LNCAP (cell line): ENCODE data around the gene SH2D3C.

Source experiments
- TF ChIP-seq, protein P1 (sequence below): fragments of 450-650 bp; IDR thresholded peaks from 2 replicates; pipeline ENCODE4 v1.5.1; 2017; ENCODE audit warnings: mild to moderate bottlenecking

SH2D3C gene

DNA sequence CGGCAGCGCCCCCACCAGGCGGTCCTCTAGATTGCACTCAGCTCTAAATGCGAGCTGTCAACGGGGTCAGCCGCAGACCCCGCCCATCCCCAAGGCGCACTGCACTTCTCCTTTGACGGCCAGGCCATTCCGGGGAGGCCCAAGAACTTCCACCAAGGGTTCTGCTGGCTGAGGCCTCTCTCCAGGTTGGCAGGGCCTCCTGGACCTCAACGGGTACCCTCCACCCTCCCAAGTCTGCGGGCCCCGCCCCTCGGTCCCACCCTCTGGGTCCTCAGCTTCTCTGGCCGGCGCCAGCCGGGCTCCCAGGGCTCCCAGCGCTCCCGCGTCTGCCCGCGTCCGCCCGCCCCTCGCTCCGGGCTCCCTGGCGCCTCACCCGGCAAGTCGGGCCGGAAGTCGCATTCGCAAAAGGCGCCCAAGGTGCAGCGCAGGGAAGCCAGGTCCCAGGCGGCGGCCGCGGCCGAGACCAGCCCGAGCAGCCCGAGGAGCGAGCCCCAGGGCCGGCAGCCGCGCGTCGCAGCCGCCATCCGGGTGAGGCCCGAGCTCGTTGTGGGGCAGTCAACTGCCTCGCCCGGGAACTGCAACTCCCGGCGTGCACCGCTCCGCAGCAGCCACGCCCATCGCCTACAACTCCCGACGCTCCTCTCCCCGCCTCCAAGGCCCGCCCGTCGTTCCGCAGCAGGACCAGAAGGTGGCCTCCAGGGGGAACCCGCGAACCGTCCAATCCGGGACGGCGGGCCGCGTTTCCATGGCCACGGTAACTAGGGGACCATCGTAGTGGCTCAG lies 43.5 kb downstream of the SH2D3C start, which contains the start of gene TOR2A:
Gene TOR2A (minus strand): TSS at position 548 of the 783 bp plus-strand sequence. CDS start 24 bp downstream, at position 524.
- TF ChIP-seq, protein P1, sequence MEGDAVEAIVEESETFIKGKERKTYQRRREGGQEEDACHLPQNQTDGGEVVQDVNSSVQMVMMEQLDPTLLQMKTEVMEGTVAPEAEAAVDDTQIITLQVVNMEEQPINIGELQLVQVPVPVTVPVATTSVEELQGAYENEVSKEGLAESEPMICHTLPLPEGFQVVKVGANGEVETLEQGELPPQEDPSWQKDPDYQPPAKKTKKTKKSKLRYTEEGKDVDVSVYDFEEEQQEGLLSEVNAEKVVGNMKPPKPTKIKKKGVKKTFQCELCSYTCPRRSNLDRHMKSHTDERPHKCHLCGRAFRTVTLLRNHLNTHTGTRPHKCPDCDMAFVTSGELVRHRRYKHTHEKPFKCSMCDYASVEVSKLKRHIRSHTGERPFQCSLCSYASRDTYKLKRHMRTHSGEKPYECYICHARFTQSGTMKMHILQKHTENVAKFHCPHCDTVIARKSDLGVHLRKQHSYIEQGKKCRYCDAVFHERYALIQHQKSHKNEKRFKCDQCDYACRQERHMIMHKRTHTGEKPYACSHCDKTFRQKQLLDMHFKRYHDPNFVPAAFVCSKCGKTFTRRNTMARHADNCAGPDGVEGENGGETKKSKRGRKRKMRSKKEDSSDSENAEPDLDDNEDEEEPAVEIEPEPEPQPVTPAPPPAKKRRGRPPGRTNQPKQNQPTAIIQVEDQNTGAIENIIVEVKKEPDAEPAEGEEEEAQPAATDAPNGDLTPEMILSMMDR: peak; percentile 77

DNA sequence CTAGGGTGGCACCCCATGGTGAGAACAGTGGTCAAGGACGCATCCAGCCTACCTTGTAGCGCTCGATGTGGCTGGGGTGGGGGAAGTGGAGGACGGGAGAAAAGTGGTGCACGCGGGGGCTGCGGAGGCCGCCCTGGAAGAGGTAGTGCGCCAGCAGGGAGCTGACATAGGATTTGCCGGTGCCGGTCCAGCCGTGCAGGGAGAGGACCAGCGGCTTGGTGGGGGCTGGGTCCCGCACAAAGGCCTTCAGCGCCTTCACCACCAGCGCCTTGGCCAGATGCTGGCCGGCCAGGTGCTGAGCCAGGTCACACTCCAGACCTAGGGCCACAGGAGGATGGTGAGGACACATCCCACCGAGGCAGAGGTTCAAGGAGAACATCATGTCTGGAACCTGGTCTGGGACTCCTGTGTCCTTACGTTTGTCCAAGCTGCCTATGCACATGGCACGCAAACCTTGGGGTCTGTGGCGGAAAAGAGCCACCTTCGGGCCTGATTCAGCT lies 44.2 kb downstream of the SH2D3C start:
- TF ChIP-seq, protein P1: peak; percentile 91

- TF ChIP-seq, protein P1: no peak
Observed at GRCh38 chr9:127733614-127734013, 44.9 kb downstream of the SH2D3C start.

DNA sequence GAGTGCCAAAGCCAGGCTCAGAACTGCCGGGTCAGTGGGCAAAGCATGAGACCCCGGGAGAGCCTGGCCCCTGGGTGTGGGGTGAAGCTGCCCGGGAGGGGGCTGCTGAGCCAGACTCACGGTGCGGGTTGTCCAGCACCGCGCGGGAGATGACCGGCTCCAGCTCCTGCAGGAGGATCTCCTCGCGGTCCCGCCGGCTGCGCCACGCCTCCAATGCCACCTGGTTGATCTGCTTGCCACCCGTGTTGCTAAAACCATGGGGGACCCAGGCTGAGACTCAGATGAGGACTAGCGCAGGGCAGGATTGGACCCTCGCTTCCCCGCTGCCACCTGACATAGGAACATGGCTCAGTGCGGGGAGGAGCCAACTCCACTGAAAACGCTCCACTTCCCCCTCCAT lies 46.0 kb downstream of the SH2D3C start:
- TF ChIP-seq, protein P1: no peak

- TF ChIP-seq, protein P1: no peak
Observed at GRCh38 chr9:127731938-127732337, 46.5 kb downstream of the SH2D3C start.

DNA sequence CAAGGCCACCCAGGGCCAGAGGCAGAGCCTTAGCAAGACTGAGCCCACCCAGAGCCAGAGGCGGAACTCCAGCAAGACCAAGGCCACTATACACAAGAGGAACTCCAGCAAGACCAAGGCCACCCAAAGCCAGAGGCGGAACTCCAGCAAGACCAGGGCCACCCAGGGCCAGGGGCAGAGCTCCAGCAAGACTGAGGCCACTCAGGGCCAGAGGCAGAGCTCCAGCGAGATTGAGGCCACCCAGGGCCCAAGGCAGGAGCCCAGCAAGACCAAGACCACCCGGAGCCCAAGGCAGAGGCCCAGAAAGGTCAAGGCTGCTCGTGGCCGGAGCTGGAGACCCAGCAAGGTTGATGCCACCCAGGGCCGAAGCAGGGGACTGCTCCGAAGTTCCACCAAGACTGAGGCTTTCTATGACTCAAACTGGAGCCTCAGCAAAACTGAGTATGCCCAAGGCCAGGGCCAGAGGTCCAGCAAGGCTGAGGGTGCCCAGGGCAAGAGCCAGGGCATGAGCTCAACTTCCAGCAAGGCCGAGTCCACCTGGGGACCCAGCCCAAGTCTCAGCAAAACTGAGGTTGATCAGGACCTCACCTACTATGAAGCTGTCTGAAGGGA lies 47.6 kb downstream of the SH2D3C start:
- TF ChIP-seq, protein P1: no peak

DNA sequence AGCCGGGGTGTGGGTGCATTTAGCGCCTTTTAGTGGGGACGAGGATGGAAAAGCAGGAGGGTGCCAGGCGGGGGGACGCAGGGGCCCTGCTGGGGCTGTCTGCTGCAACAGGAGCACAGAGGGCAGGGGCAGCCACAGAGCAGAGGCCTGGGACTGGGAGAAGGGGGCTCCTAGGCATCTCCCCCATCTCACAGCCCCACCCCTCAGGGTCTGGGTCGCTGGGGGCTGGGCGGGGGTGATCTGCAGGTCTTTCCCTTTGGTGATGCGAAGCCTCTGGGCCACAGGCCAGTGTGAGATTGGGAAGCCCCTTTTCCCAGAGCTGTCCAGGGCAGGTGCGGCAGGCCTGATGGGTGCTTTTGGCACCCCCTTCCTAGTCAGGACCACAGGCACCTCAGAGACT lies 48.2 kb downstream of the SH2D3C start:
- TF ChIP-seq, protein P1: no peak
